IMR-90 (cell line): ENCODE measurements around the gene ABHD17C. TPM values are rescaled to one million over a fixed set of nuclear protein-coding genes. Genes with fewer than 3 reads are reported as not detected.

Experiments
- ATAC-seq: fragments of 200-7000 bp; cut with Tn5 transposase; 2 replicates; pipeline ENCODE4 v1.9.1; 2020; ENCODE audit warnings: low read depth, mild to moderate bottlenecking, moderate library complexity
- BruUV-seq: library from RNA; stranded (reverse); fragments of 400-500 nt; replicated peaks from 2 replicates; lab custom pipeline; 2021; lab: Mats Ljungman, UMichigan
- CTCF ChIA-PET: fragments of 300-600 bp; formaldehyde crosslinking; extraction: SDS; loops from one replicate; lab custom pipeline; 2021; ENCODE audit warnings: antibody characterized with exemption; lab: Yijun Ruan, JAX
- POLR2A ChIA-PET: fragments of 300-600 bp; sonication (Branson Sonifier 250); formaldehyde crosslinking; loops from one replicate; lab custom pipeline; 2022; ENCODE audit warnings: antibody characterized with exemption; ENCODE audit not compliant: unreplicated experiment; lab: Charles Lee
- DNase-seq: peaks from one replicate; pipeline ENCODE4 v3.0.0; 2013
- H2AFZ ChIP-seq: replicated peaks from 2 replicates; pipeline ENCODE3; 2013; ENCODE audit warnings: low read length, mild to moderate bottlenecking; ENCODE audit not compliant: poor library complexity
- H2AK5ac ChIP-seq: 2 replicates; pipeline ENCODE4 v1.6.1; 2013; ENCODE audit warnings: low read depth, low read length, inconsistent platforms
- H2AK9ac ChIP-seq: replicated peaks from 2 replicates; pipeline ENCODE3; 2013; ENCODE audit warnings: mild to moderate bottlenecking, low read depth, low read length, moderate library complexity; ENCODE audit not compliant: poor library complexity
- H2BK120ac ChIP-seq: 2 replicates; pipeline ENCODE4 v1.6.1; 2013; ENCODE audit warnings: low read depth, low read length, inconsistent platforms
- H2BK15ac ChIP-seq: 3 replicates; pipeline ENCODE4 v1.6.1; 2013; ENCODE audit warnings: low read depth, low read length, inconsistent platforms
- H2BK20ac ChIP-seq: 2 replicates; pipeline ENCODE4 v1.6.1; 2013; ENCODE audit warnings: low read depth, mild to moderate bottlenecking, inconsistent platforms, low read length, moderate library complexity
- H2BK5ac ChIP-seq: 2 replicates; pipeline ENCODE4 v1.6.1; 2013; ENCODE audit warnings: mild to moderate bottlenecking, low read depth, low read length, inconsistent platforms; ENCODE audit not compliant: poor library complexity, severe bottlenecking
- H3K14ac ChIP-seq: replicated peaks from 2 replicates; pipeline ENCODE4 v1.6.1; 2013; ENCODE audit warnings: low read depth, low read length, inconsistent platforms
- H3K18ac ChIP-seq: 2 replicates; pipeline ENCODE4 v1.6.1; 2013; ENCODE audit warnings: low read depth, low read length, control low read depth
- H3K23ac ChIP-seq: 2 replicates; pipeline ENCODE4 v1.6.1; 2013; ENCODE audit warnings: low read depth, low read length, inconsistent platforms
- H3K27ac ChIP-seq: 2 replicates; pipeline ENCODE4 v1.5.1; 2013; ENCODE audit warnings: mild to moderate bottlenecking, control low read depth, low read length; ENCODE audit not compliant: insufficient read depth
- H3K27me3 ChIP-seq: 2 replicates; pipeline ENCODE4 v1.6.1; 2013; ENCODE audit warnings: low read length; ENCODE audit not compliant: control insufficient read depth, insufficient read depth
- H3K36me3 ChIP-seq: 2 replicates; pipeline ENCODE4 v1.6.1; 2013; ENCODE audit warnings: low read length, mixed read lengths; ENCODE audit not compliant: control insufficient read depth, insufficient read depth
- H3K4ac ChIP-seq: 2 replicates; pipeline ENCODE4 v1.6.1; 2013; ENCODE audit warnings: low read depth, low read length, inconsistent platforms
- H3K4me1 ChIP-seq: 2 replicates; pipeline ENCODE4 v1.6.1; 2013; ENCODE audit warnings: low read length, mixed read lengths; ENCODE audit not compliant: control insufficient read depth, insufficient read depth
- H3K4me2 ChIP-seq: 2 replicates; pipeline ENCODE4 v1.6.1; 2013; ENCODE audit warnings: low read depth, mild to moderate bottlenecking, control low read depth, low read length, moderate library complexity
- H3K4me3 ChIP-seq: 2 replicates; pipeline ENCODE4 v1.5.1; 2013; ENCODE audit warnings: low read depth, mild to moderate bottlenecking, control low read depth, low read length, moderate library complexity; ENCODE audit not compliant: insufficient read depth
- H3K56ac ChIP-seq: 2 replicates; pipeline ENCODE4 v1.6.1; 2013; ENCODE audit warnings: low read length, inconsistent platforms; ENCODE audit not compliant: insufficient read depth; ENCODE audit errors: extremely low read depth
- H3K79me1 ChIP-seq, 2 experiments: 2 replicates each; pipeline ENCODE4 v1.6.1; 2013; ENCODE audit warnings: low read length in 2 of 2, inconsistent platforms in 1 of 2, low read depth in 1 of 2
- H3K9ac ChIP-seq: 2 replicates; pipeline ENCODE4 v1.6.1; 2013; ENCODE audit warnings: low read depth, low read length, control low read depth
- H3K9me1 ChIP-seq: 2 replicates; pipeline ENCODE4 v1.6.1; 2013; ENCODE audit warnings: low read length, inconsistent platforms; ENCODE audit not compliant: insufficient read depth
- H3K9me3 ChIP-seq: 2 replicates; pipeline ENCODE4 v1.6.1; 2013; ENCODE audit warnings: low read length; ENCODE audit not compliant: control insufficient read depth, insufficient read depth
- H4K20me1 ChIP-seq: 2 replicates; pipeline ENCODE4 v1.6.1; 2013; ENCODE audit warnings: low read length, inconsistent platforms; ENCODE audit not compliant: insufficient read depth
- H4K5ac ChIP-seq: 2 replicates; pipeline ENCODE4 v1.6.1; 2013; ENCODE audit warnings: mild to moderate bottlenecking, low read depth, low read length, control low read depth
- H4K8ac ChIP-seq, 2 experiments: 2 replicates each; pipeline ENCODE4 v1.6.1; 2013; ENCODE audit warnings: low read depth in 2 of 2, low read length in 2 of 2, control low read depth in 1 of 2, inconsistent platforms in 1 of 2
- H4K91ac ChIP-seq: 2 replicates; pipeline ENCODE4 v1.6.1; 2013; ENCODE audit warnings: low read depth, low read length, inconsistent platforms; ENCODE audit not compliant: insufficient read depth
- BHLHE40 ChIP-seq: fragments of 150-350 bp; IDR thresholded peaks from 2 replicates; pipeline ENCODE4 v1.6.1; 2016; ENCODE audit warnings: mild to moderate bottlenecking, low read depth, low read length
- CEBPB ChIP-seq: IDR thresholded peaks from 2 replicates; pipeline ENCODE4 v1.6.1; 2012; ENCODE audit warnings: low read depth, low read length, improper control_type of control experiment
- FOS ChIP-seq: fragments of 150-350 bp; IDR thresholded peaks from 2 replicates; pipeline ENCODE4 v1.6.1; 2016; ENCODE audit warnings: low read depth, low read length
- MAFK ChIP-seq: IDR thresholded peaks from 2 replicates; pipeline ENCODE4 v1.6.1; 2012; ENCODE audit warnings: low read depth, low read length, improper control_type of control experiment
- NFE2L2 ChIP-seq: fragments of 150-350 bp; IDR thresholded peaks from 2 replicates; pipeline ENCODE4 v1.6.1; 2016; ENCODE audit warnings: low read depth, mild to moderate bottlenecking, low read length
- POLR2A ChIP-seq: IDR thresholded peaks from 2 replicates; pipeline ENCODE4 v1.6.1; 2012; ENCODE audit warnings: mild to moderate bottlenecking, low read depth, low read length
- RAD21 ChIP-seq: IDR thresholded peaks from 2 replicates; pipeline ENCODE4 v1.6.1; 2012; ENCODE audit warnings: low read length, improper control_type of control experiment
- RCOR1 ChIP-seq: IDR thresholded peaks from 2 replicates; pipeline ENCODE4 v1.6.1; 2012; ENCODE audit warnings: mild to moderate bottlenecking, low read length, improper control_type of control experiment; ENCODE audit not compliant: insufficient replicate concordance
- RFX5 ChIP-seq: IDR thresholded peaks from 2 replicates; pipeline ENCODE4 v1.8.0; 2012; ENCODE audit warnings: low read depth, mild to moderate bottlenecking, low read length, moderate library complexity
- SMC3 ChIP-seq: fragments of 150-350 bp; IDR thresholded peaks from 2 replicates; pipeline ENCODE4 v1.6.1; 2016; ENCODE audit warnings: low read depth, mild to moderate bottlenecking, antibody characterized with exemption, low read length, moderate library complexity
- WGBS, 2 experiments: methylation state at CpG; one replicate each; pipeline versions ENCODE4 v1.1.5 to v1.1.7; 2013; ENCODE audit warnings: missing lambda C conversion rate in 2 of 2; ENCODE audit not compliant: insufficient read length in 1 of 2; ENCODE audit errors: extremely low coverage in 2 of 2; 5-methylcytosine and 5-hydroxymethylcytosine counted together
- dilution Hi-C: fragments of 300-500 bp; cut with HindIII; formaldehyde crosslinking; loops from one replicate; pipeline ENCODE4 v1.14.3; 2018; ENCODE audit warnings: low sequenced_read_pairs; ENCODE audit not compliant: unreplicated experiment
- in situ Hi-C: fragments of 300-500 bp; cut with MboI; formaldehyde crosslinking; loops from 3 replicates; pipeline ENCODE4 v1.14.3; 2019; ENCODE audit warnings: low sequenced_read_pairs, inconsistent platforms, mixed read lengths
- intact Hi-C: fragments of 100-400 bp; cut with micrococcal nuclease; formaldehyde crosslinking; loops from 2 replicates; pipeline ENCODE4 v1.10.0; 2022
- polyA plus RNA-seq, 3 experiments: library from polyadenylated mRNA; depleted of rRNA; stranded (reverse); fragments of >200 nt; gene quantifications; 2 replicates each; pipeline ENCODE4 v1.2.3, GENCODE V29; 2012; ENCODE audit warnings: low replicate concordance in 1 of 3
- total RNA-seq: library from RNA; depleted of rRNA; stranded (reverse); fragments of >200 nt; gene quantifications from 2 replicates; pipeline ENCODE4 v1.2.3, GENCODE V29; 2012
- TF ChIP-seq, protein P1 (sequence below): fragments of 150-350 bp; IDR thresholded peaks from 2 replicates; pipeline ENCODE4 v1.6.1; 2016; ENCODE audit warnings: low read depth, mild to moderate bottlenecking, low read length, moderate library complexity, borderline replicate concordance

Gene ABHD17C
- total and polyA plus RNA-seq, 2 of the 4 experiments (the other 2 are of a cell fraction) = 5.4 to 10.3 TPM

DNA sequence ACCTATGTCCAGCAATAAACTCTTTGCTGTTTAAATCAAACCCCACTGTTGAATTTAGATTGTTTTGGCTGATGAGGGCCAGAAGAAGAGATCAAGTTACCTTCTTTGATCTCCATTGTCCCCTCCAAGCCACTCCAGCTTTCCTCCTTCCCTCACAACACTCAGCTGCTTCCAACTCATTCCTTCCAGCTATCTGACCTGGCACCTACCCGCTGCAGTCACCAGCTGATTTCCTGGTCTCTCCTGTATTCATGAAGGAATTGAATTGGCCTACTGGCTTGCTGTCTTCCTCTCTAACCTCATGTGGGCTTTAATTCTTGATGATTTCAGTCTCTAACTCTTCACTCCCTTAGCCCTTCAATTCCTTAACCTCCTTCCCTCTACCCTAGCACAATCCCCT, 40.8 kb upstream of the ABHD17C start:
- intact Hi-C loops = no loop called here
- no peak overlapping the region for H3K56ac ChIP-seq
- H2AK5ac ChIP-seq = no peak overlapping the region
- H2BK120ac ChIP-seq = no peak overlapping the region
- no peak overlapping the region for H3K14ac ChIP-seq
- ATAC-seq (no peak), DNase-seq (no peak)
- in situ Hi-C loops = no loop called here
- H2BK5ac ChIP-seq = no peak overlapping the region
- no peak overlapping the region for H3K4me2 ChIP-seq
- H3K9ac ChIP-seq = no peak overlapping the region
- no peak for TF ChIP-seq FOS
- no peak for TF ChIP-seq CEBPB
- no peak for TF ChIP-seq RFX5
- no peak for TF ChIP-seq MAFK
- no peak for TF ChIP-seq RCOR1
- no peak for TF ChIP-seq NFE2L2
- TF ChIP-seq, protein P1, sequence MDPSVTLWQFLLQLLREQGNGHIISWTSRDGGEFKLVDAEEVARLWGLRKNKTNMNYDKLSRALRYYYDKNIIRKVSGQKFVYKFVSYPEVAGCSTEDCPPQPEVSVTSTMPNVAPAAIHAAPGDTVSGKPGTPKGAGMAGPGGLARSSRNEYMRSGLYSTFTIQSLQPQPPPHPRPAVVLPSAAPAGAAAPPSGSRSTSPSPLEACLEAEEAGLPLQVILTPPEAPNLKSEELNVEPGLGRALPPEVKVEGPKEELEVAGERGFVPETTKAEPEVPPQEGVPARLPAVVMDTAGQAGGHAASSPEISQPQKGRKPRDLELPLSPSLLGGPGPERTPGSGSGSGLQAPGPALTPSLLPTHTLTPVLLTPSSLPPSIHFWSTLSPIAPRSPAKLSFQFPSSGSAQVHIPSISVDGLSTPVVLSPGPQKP = no peak
- TF ChIP-seq POLR2A = no peak
- no peak for TF ChIP-seq SMC3
- TF ChIP-seq RAD21 = no peak
- TF ChIP-seq BHLHE40 = no peak
- H3K27ac ChIP-seq = no peak overlapping the region
- H3K79me1 ChIP-seq = no peaks in the 10 kb centered on the region
- no TSS peak for BruUV-seq
- no peaks in the 10 kb centered on the region for H3K36me3 ChIP-seq
- no peak overlapping the region for H4K8ac ChIP-seq
- CTCF ChIA-PET = interaction anchor here (0.9 kb wide), 1 partner anchor 11 kb away, joined by 3 read pairs; no protein-coding TSS in a partner anchor
- H3K9me1 ChIP-seq = 0 out of 2 replicates have a peak, but pooled peaks cover under 1% of the 10 kb centered on the region
- no peak overlapping the region for H2AFZ ChIP-seq
- no peaks in the 10 kb centered on the region for H4K20me1 ChIP-seq
- 0 out of 2 replicates have a peak overlapping the region, but pooled peaks have one; percentile 14 for H3K23ac ChIP-seq
- POLR2A ChIA-PET = no interaction called here
- H2AK9ac ChIP-seq = no peak overlapping the region
- H3K4me3 ChIP-seq = no peak overlapping the region
- no peak overlapping the region for H2BK15ac ChIP-seq
- dilution Hi-C loops = no loop called here
- H2BK20ac ChIP-seq = no peak overlapping the region
- peaks cover under 1% of the 10 kb centered on the region for H3K4me1 ChIP-seq
- no peak overlapping the region for H4K91ac ChIP-seq
- WGBS, 2 experiments = no CpG with 5 or more reads among the region's 1 CpG
- no peak overlapping the region for H3K18ac ChIP-seq
- no peak overlapping the region for H3K4ac ChIP-seq
- H4K5ac ChIP-seq = no peak overlapping the region
- H3K9me3 ChIP-seq = peaks cover 17% of the 10 kb centered on the region
- no peaks in the 10 kb centered on the region for H3K27me3 ChIP-seq
